GM13976 (cell line): ENCODE data around the gene AHRR.

Source experiments
- DNase-seq: peaks from one replicate; pipeline ENCODE4 v3.0.0; 2012; ENCODE audit warnings: low spot score
- in situ Hi-C: fragments of 300-500 bp; cut with MboI; formaldehyde crosslinking; loops from one replicate; pipeline ENCODE4 v1.12.0; 2022; ENCODE audit warnings: low sequenced_read_pairs, mixed read lengths, inconsistent platforms; ENCODE audit not compliant: unreplicated experiment
- TF ChIP-seq, protein P1 (sequence below): IDR thresholded peaks from 2 replicates; pipeline ENCODE4 v1.5.1; 2012; ENCODE audit warnings: borderline replicate concordance, mild to moderate bottlenecking; ENCODE audit not compliant: insufficient read depth; ENCODE audit errors: extremely low read depth, missing control alignments, control extremely low read depth

AHRR gene

GRCh38 chr5:370959-371810 lies 49.7 kb downstream of the AHRR start:
- peak; percentile 33 for DNase-seq
- in situ Hi-C loops: no loop called here
- TF ChIP-seq, protein P1, sequence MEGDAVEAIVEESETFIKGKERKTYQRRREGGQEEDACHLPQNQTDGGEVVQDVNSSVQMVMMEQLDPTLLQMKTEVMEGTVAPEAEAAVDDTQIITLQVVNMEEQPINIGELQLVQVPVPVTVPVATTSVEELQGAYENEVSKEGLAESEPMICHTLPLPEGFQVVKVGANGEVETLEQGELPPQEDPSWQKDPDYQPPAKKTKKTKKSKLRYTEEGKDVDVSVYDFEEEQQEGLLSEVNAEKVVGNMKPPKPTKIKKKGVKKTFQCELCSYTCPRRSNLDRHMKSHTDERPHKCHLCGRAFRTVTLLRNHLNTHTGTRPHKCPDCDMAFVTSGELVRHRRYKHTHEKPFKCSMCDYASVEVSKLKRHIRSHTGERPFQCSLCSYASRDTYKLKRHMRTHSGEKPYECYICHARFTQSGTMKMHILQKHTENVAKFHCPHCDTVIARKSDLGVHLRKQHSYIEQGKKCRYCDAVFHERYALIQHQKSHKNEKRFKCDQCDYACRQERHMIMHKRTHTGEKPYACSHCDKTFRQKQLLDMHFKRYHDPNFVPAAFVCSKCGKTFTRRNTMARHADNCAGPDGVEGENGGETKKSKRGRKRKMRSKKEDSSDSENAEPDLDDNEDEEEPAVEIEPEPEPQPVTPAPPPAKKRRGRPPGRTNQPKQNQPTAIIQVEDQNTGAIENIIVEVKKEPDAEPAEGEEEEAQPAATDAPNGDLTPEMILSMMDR: no peak

DNA sequence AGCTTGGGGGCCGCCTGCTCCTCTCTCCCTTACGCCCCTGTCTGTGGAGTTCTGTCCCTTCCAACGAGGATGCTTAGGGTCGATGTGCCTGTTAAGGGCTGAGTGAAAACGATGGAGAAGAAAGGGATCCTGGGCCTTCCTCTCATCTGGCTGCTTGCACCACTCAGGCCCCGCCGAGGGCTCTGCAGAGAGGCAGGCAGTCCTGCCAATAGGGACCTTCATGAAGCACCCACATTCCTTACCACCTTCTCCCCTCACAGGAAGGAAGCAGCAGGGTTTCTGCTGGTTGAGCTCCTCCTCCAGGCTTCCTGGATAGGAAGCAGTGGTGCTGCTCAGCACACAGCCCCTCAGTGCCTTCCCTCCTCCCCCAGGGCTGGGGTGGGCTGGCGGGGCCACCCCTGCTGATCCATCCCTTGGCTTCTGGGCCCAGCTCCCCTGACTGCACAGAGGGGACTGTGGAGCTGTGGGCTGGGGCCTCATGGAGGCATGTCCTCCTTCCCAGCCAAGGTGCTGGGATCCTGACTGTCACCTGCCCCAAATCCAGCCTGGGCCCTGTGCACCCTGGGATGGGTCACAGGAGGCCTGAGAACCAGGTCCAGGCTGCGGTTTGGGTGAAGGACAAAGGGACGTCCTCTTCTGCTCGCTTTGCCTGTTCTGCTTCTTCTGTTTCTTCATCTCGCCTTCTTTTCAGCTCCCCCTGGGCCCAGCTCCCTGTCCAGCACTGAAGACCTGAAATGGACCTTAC lies 50.5 kb downstream of the AHRR start:
- TF ChIP-seq, protein P1: no peak
- DNase-seq: peak; percentile 33
- in situ Hi-C loops: no loop called here

GRCh38 chr5:372556-372995 lies 51.1 kb downstream of the AHRR start:
- DNase-seq: no peak
- in situ Hi-C loops: no loop called here
- TF ChIP-seq, protein P1: no peak

GRCh38 chr5:372996-373709 lies 51.6 kb downstream of the AHRR start:
- DNase-seq: peak; percentile 49
- in situ Hi-C loops: no loop called here
- TF ChIP-seq, protein P1: no peak

DNA sequence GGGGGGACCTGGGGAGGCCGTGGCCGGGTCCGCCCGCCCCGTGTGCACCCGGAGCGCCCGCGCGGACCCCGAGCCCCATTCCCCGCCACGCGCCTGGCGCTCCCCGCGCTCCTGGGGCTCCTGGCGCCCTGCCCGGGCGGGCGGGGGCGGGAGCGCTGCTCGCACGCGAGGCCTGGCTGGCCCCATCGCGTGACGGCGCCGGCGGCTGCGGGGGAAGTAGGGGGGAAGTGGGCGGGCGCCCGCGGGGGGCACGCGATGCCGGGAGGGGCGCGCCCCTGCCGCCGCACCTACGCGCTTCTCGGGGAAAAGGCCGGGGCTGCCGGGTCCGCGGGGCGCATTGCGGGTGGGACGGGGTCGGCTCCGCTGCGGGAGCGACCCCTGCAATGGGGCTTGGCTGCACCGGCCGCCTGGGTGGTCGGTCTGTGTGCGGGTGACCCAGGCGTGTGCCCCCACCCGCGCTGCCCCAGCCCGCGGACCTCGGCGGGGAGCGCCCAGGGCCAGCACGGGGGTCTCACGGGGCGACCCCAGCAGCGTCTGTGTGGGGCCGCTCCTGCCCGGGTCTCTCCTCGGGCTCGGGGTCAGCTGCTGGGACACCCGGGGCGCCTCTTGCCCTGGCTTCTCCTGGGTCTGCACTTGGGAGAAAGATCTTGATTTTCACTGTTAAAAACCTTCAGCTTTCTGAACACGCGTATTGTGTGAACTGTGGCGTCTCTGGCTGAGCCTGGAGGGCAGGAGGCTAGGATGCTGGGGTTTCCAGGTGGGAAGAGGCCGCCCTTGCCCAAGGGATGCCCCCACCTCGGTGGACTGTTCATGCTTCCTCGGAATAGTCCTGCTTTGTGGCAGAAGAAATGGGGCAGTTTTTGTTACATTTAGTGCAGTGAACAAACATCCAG lies 52.4 kb downstream of the AHRR start:
- in situ Hi-C loops: no loop called here
- TF ChIP-seq, protein P1: no peak
- DNase-seq: peak; percentile 90
